HepG2 (cell line): ENCODE measurements around the gene PBX2. TPM values are rescaled to one million over a fixed set of nuclear protein-coding genes. Genes with fewer than 3 reads are reported as not detected.

Source experiments
- ATM ChIP-seq: fragments of 450-650 bp; IDR thresholded peaks from 2 replicates; pipeline ENCODE4 v1.7.1; 2017; ENCODE audit warnings: mild to moderate bottlenecking, borderline replicate concordance
- ELF3 ChIP-seq: IDR thresholded peaks from 2 replicates; pipeline ENCODE4 v1.6.1; 2016; ENCODE audit warnings: missing genetic modification reagents, missing compliant biosample characterization
- EZH2 ChIP-seq: conservative IDR thresholded peaks from 2 replicates; pipeline ENCODE4 v1.6.1; 2012; ENCODE audit warnings: mild to moderate bottlenecking, low read depth, low read length, moderate library complexity
- HIVEP1 ChIP-seq: sonication (generic); formaldehyde crosslinking; IDR thresholded peaks from 2 replicates; pipeline ENCODE4 v1.4.0; 2020; ENCODE audit warnings: mild to moderate bottlenecking, missing genetic modification reagents
- HOXA3 ChIP-seq: sonication (generic); formaldehyde crosslinking; IDR thresholded peaks from 2 replicates; pipeline ENCODE4 v1.5.0; 2020; ENCODE audit warnings: missing genetic modification reagents
- NAIF1 ChIP-seq: sonication (generic); formaldehyde crosslinking; IDR thresholded peaks from 2 replicates; pipeline ENCODE4 v1.5.0; 2020; ENCODE audit warnings: mild to moderate bottlenecking, missing genetic modification reagents, borderline replicate concordance
- PHF21A ChIP-seq: sonication (generic); formaldehyde crosslinking; IDR thresholded peaks from 2 replicates; pipeline ENCODE4 v1.5.0; 2020; ENCODE audit warnings: mild to moderate bottlenecking, missing genetic modification reagents
- PITX1 ChIP-seq: sonication (generic); formaldehyde crosslinking; IDR thresholded peaks from 2 replicates; pipeline ENCODE4 v1.5.1; 2020; ENCODE audit warnings: mild to moderate bottlenecking, missing genetic modification reagents
- SP5 ChIP-seq: IDR thresholded peaks from 2 replicates; pipeline ENCODE4 v1.6.1; 2016; ENCODE audit warnings: low read depth, borderline replicate concordance
- TBL1XR1 ChIP-seq: fragments of 150-350 bp; IDR thresholded peaks from 2 replicates; pipeline ENCODE4 v1.6.1; 2014; ENCODE audit warnings: borderline replicate concordance, low read length; ENCODE audit not compliant: partially characterized antibody
- ZMYM4 ChIP-seq: sonication (generic); formaldehyde crosslinking; IDR thresholded peaks from 2 replicates; pipeline ENCODE4 v1.8.1; 2023; ENCODE audit warnings: mild to moderate bottlenecking, missing genetic modification reagents
- ZNF17 ChIP-seq: sonication (generic); formaldehyde crosslinking; IDR thresholded peaks from 2 replicates; pipeline ENCODE4 v1.5.0; 2020; ENCODE audit warnings: mild to moderate bottlenecking, missing genetic modification reagents
- ZNF282 ChIP-seq: fragments of 450-650 bp; IDR thresholded peaks from 2 replicates; pipeline ENCODE4 v1.6.1; 2018; ENCODE audit not compliant: partially characterized antibody
- ZNF343 ChIP-seq: sonication (generic); formaldehyde crosslinking; IDR thresholded peaks from 2 replicates; pipeline ENCODE4 v1.4.0; 2020; ENCODE audit warnings: mild to moderate bottlenecking, missing genetic modification reagents
- ZNF496 ChIP-seq: sonication (generic); formaldehyde crosslinking; IDR thresholded peaks from 2 replicates; pipeline ENCODE4 v1.8.1; 2023; ENCODE audit warnings: mild to moderate bottlenecking, moderate library complexity, missing genetic modification reagents; ENCODE audit not compliant: insufficient replicate concordance
- ZNF547 ChIP-seq: sonication (generic); formaldehyde crosslinking; IDR thresholded peaks from 2 replicates; pipeline ENCODE4 v1.5.1; 2020; ENCODE audit warnings: mild to moderate bottlenecking, missing genetic modification reagents
- ZNF737 ChIP-seq: sonication (generic); formaldehyde crosslinking; IDR thresholded peaks from 2 replicates; pipeline ENCODE4 v1.5.0; 2020; ENCODE audit warnings: missing genetic modification reagents, mild to moderate bottlenecking, borderline replicate concordance
- ZNF768 ChIP-seq: sonication (generic); formaldehyde crosslinking; IDR thresholded peaks from 2 replicates; pipeline ENCODE4 v1.4.0; 2020; ENCODE audit warnings: missing genetic modification reagents
- polyA plus RNA-seq, 8 experiments: library from polyadenylated mRNA; depleted of rRNA in 3 of 8; stranded (reverse) in 7 of 8; unstranded in 1 of 8; fragments of >200 nt; fragmentation: Illumina TruSeq in 4 of 8; extraction: Trizol in 4 of 8; gene quantifications; 2 replicates each; pipeline versions ENCODE4 v1.2.1 to v1.2.3, GENCODE V29; 2011 to 2016; ENCODE audit warnings: low read depth in 4 of 8, missing spikeins in 1 of 8, mixed read lengths in 1 of 8; ENCODE audit not compliant: insufficient read depth in 1 of 8
- total RNA-seq, 5 experiments: library from RNA; depleted of rRNA; stranded (reverse); fragments of >200 nt; fragmentation: Illumina TruSeq; extraction: Trizol; gene quantifications; 2 replicates each; pipeline ENCODE4 v1.2.3, GENCODE V29; 2016; ENCODE audit warnings: low read depth in 1 of 5
- TF ChIP-seq, protein P1 (sequence below): sonication (generic); formaldehyde crosslinking; IDR thresholded peaks from 2 replicates; pipeline ENCODE4 v1.8.0; 2022; ENCODE audit warnings: low read depth, missing genetic modification reagents
- TF ChIP-seq, protein P2 (sequence below): sonication (generic); formaldehyde crosslinking; IDR thresholded peaks from 2 replicates; pipeline ENCODE4 v1.8.0; 2022; ENCODE audit warnings: mild to moderate bottlenecking, missing genetic modification reagents, borderline replicate concordance
- TF ChIP-seq, protein P3 (sequence below): sonication (generic); formaldehyde crosslinking; IDR thresholded peaks from 2 replicates; pipeline ENCODE4 v1.4.0; 2020; ENCODE audit warnings: missing genetic modification reagents, mild to moderate bottlenecking, borderline replicate concordance
- TF ChIP-seq, protein P4 (sequence below): sonication (generic); formaldehyde crosslinking; IDR thresholded peaks from 2 replicates; pipeline ENCODE4 v1.5.0; 2020; ENCODE audit warnings: missing genetic modification reagents

PBX2 gene
- total and polyA plus RNA-seq, 2 of the 13 experiments (the other 11 are each of a cell fraction or from before 2014, with no cell fraction given), result 42.3 to 77.8 TPM

DNA sequence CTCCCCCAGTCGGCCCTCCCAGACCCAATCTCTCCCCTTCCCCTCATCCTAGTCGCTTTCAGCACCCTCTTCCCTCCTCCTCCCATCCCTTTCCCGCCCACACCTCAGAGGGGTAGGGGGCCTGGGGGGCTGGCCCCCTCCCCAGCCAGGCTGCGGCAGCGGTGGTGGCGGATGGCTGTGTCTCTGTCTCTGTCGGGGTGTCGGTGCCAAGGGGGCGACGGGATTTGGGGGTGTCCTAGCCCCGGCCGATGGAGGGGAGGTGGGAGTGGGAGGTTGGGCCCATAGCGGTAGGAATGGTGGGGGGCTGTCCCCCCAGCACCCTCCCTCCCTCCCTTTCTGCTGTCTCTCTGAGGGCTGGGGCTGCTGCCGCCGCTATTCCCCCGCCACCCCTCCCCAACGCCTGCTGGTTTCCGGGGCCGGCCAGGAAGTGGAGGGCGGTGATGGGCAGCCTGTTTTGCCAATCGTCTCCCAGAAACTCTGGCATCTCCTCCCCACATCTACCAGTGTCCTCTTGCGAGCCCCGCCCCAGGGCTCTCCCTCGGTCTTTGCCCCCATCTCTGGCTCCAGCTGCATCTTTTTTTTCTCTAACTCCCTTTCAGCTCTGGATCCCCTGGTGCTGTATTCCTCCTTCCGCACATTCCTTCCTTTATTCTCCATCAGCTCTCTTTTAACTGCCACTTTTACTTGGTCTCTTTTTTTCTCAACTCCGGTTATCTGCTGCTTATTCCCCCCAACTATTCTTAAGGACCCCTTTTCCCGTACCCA is 14.1 kb downstream of the PBX2 start, which contains the start of gene AGPAT1 (continued):
- TF ChIP-seq, protein P1, sequence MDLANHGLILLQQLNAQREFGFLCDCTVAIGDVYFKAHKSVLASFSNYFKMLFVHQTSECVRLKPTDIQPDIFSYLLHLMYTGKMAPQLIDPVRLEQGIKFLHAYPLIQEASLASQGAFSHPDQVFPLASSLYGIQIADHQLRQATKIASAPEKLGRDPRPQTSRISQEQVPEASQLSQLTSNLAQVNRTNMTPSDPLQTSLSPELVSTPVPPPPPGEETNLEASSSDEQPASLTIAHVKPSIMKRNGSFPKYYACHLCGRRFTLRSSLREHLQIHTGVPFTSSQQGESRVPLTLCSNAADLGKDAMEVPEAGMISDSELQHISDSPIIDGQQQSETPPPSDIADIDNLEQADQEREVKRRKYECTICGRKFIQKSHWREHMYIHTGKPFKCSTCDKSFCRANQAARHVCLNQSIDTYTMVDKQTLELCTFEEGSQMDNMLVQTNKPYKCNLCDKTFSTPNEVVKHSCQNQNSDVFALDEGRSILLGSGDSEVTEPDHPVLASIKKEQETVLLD (CRISPR knock-in tag), result no peak
- TF ChIP-seq ZNF768 (peak; percentile 68; the same call in 1 of the 2 replicates), ZNF17 (CRISPR knock-in tag) (no peak), PITX1 (CRISPR knock-in tag) (no peak), ZNF737 (CRISPR knock-in tag) (no peak), ATM (no peak), HIVEP1 (CRISPR knock-in tag) (peak; percentile 83), TBL1XR1 (no peak), ZMYM4 (no peak; the same call in 1 of the 2 replicates), ZNF547 (no peak; the same call in 1 of the 2 replicates), ZNF496 (CRISPR knock-in tag) (no peak), ZNF282 (no peak), NAIF1 (CRISPR knock-in tag) (no peak), EZH2 (no peak), HOXA3 (peak; percentile 63; the same call in 1 of the 2 replicates), ELF3 (no peak; the same call in 1 of the 2 replicates), PHF21A (no peak), SP5 (peak; percentile 65; the same call in 1 of the 2 replicates), ZNF343 (no peak; the same call in 1 of the 2 replicates)
- TF ChIP-seq, protein P2, sequence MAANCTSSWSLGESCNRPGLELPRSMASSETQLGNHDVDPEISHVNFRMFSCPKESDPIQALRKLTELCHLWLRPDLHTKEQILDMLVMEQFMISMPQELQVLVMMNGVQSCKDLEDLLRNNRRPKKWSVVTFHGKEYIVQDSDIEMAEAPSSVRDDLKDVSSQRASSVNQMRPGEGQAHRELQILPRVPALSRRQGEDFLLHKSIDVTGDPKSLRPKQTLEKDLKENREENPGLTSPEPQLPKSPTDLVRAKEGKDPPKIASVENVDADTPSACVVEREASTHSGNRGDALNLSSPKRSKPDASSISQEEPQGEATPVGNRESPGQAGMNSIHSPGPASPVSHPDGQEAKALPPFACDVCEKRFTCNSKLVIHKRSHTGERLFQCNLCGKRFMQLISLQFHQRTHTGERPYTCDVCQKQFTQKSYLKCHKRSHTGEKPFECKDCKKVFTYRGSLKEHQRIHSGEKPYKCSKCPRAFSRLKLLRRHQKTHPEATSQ (CRISPR knock-in tag), result no peak
- TF ChIP-seq, protein P3, sequence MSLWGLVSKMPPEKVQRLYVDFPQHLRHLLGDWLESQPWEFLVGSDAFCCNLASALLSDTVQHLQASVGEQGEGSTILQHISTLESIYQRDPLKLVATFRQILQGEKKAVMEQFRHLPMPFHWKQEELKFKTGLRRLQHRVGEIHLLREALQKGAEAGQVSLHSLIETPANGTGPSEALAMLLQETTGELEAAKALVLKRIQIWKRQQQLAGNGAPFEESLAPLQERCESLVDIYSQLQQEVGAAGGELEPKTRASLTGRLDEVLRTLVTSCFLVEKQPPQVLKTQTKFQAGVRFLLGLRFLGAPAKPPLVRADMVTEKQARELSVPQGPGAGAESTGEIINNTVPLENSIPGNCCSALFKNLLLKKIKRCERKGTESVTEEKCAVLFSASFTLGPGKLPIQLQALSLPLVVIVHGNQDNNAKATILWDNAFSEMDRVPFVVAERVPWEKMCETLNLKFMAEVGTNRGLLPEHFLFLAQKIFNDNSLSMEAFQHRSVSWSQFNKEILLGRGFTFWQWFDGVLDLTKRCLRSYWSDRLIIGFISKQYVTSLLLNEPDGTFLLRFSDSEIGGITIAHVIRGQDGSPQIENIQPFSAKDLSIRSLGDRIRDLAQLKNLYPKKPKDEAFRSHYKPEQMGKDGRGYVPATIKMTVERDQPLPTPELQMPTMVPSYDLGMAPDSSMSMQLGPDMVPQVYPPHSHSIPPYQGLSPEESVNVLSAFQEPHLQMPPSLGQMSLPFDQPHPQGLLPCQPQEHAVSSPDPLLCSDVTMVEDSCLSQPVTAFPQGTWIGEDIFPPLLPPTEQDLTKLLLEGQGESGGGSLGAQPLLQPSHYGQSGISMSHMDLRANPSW (CRISPR knock-in tag), result no peak
- TF ChIP-seq, protein P4, sequence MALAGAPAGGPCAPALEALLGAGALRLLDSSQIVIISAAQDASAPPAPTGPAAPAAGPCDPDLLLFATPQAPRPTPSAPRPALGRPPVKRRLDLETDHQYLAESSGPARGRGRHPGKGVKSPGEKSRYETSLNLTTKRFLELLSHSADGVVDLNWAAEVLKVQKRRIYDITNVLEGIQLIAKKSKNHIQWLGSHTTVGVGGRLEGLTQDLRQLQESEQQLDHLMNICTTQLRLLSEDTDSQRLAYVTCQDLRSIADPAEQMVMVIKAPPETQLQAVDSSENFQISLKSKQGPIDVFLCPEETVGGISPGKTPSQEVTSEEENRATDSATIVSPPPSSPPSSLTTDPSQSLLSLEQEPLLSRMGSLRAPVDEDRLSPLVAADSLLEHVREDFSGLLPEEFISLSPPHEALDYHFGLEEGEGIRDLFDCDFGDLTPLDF, result no peak
